GM19035 (cell line): ENCODE data around the gene ABCB8.
"Not testable (repeated sequence)": the region's sequence is repeated elsewhere in the genome, so short reads cannot be mapped to it uniquely, and the experiment has no call there.

Experiments
- ATAC-seq: cut with Tn5 transposase; IDR thresholded peaks from one replicate; pipeline ENCODE4 v1.9.1; 2021; ENCODE audit not compliant: unreplicated experiment

ABCB8 gene

GRCh38 chr7:151034312-151035025, 6.2 kb downstream of the ABCB8 start:
- no peak for ATAC-seq

- ATAC-seq = no peak
These were observed 6.9 kb downstream of the ABCB8 start for GRCh38 chr7:151035026-151035717.

- no peak for ATAC-seq
These were observed 7.7 kb downstream of the ABCB8 start for GRCh38 chr7:151035902-151036301.

- ATAC-seq = no peak
These were observed 10.9 kb downstream of the ABCB8 start for GRCh38 chr7:151038951-151039849.

GRCh38 chr7:151039850-151040548, 11.7 kb downstream of the ABCB8 start:
- ATAC-seq = no peak

- ATAC-seq = no peak
These were observed 12.5 kb downstream of the ABCB8 start for GRCh38 chr7:151040616-151041375.

- ATAC-seq = not testable (repeated sequence)
These were observed 15.2 kb downstream of the ABCB8 start for GRCh38 chr7:151043449-151043848.

GRCh38 chr7:151043959-151044358, 15.7 kb downstream of the ABCB8 start:
- no peak for ATAC-seq

- no peak for ATAC-seq
These were observed 17.0 kb downstream of the ABCB8 start for GRCh38 chr7:151045262-151045661.

GRCh38 chr7:151045967-151046366, 17.7 kb downstream of the ABCB8 start:
- no peak for ATAC-seq

GRCh38 chr7:151046603-151047573, 18.6 kb downstream of the ABCB8 start:
- no peak for ATAC-seq

GRCh38 chr7:151047976-151048815, 19.9 kb downstream of the ABCB8 start, which contains the start of gene ASIC3:
Gene ASIC3, plus strand, starts transcription at chr7:151048531. Its CDS starts 355 bp downstream, at chr7:151048886.
- no peak for ATAC-seq

- no peak for ATAC-seq
These were observed 20.7 kb downstream of the ABCB8 start for GRCh38 chr7:151048911-151049463.

- ATAC-seq = no peak
These were observed 22.9 kb downstream of the ABCB8 start for GRCh38 chr7:151051108-151051507.

GRCh38 chr7:151053096-151053495, 24.8 kb downstream of the ABCB8 start:
- no peak for ATAC-seq

- ATAC-seq = no peak
These were observed 25.5 kb downstream of the ABCB8 start for GRCh38 chr7:151053751-151054150.

GRCh38 chr7:151056283-151056665, 28.0 kb downstream of the ABCB8 start:
- ATAC-seq = no peak
